NCI-H2029 treated with DMSO at 0.1 percent for 48 hours (cell line): ENCODE results near the gene KCNK16.

ENCODE experiments used
- DNase-seq: peaks from one replicate; lab custom pipeline; 2025; lab: John Stamatoyannopoulos, UW

KCNK16 gene

GRCh38 chr6:39276379-39276995 is 46.0 kb downstream of the KCNK16 start:
- no peak for DNase-seq

- no peak for DNase-seq
Observed at GRCh38 chr6:39274903-39275302, 47.6 kb downstream of the KCNK16 start.

- no peak for DNase-seq
Observed at GRCh38 chr6:39274471-39274870, 48.0 kb downstream of the KCNK16 start.

GRCh38 chr6:39273406-39273821 is 49.1 kb downstream of the KCNK16 start:
- no peak for DNase-seq

- no peak for DNase-seq
Observed at GRCh38 chr6:39269961-39270360, 52.5 kb downstream of the KCNK16 start.

- DNase-seq: no peak
Observed at GRCh38 chr6:39268721-39269120, 53.8 kb downstream of the KCNK16 start.

- peak; percentile 84 for DNase-seq
Observed at GRCh38 chr6:39268171-39268570, 54.3 kb downstream of the KCNK16 start.

- no peak for DNase-seq
Observed at GRCh38 chr6:39266782-39267355, 55.6 kb downstream of the KCNK16 start.

- peak; percentile 53 for DNase-seq
Observed at GRCh38 chr6:39266375-39266774, 56.1 kb downstream of the KCNK16 start.
